HCT116 (cell line): ENCODE results near the gene MEIS1.

ENCODE experiments used
- EZH2 ChIP-seq: fragments of 200-600 bp; sonication (generic); IDR thresholded peaks from 2 replicates; pipeline ENCODE4 v1.6.1; 2017; ENCODE audit warnings: antibody characterized with exemption, mixed run types
- EZH2phosphoT487 ChIP-seq: fragments of 200-600 bp; IDR thresholded peaks from 2 replicates; pipeline ENCODE4 v1.6.1; 2018; ENCODE audit warnings: antibody characterized with exemption, borderline replicate concordance
- POLR2A ChIP-seq: IDR thresholded peaks from 2 replicates; pipeline ENCODE4 v1.7.0; 2011; ENCODE audit warnings: borderline replicate concordance; ENCODE audit not compliant: insufficient read depth, insufficient read length; ENCODE audit errors: extremely low read depth
- POLR2AphosphoS5 ChIP-seq: IDR thresholded peaks from 2 replicates; pipeline ENCODE4 v1.6.1; 2011; ENCODE audit warnings: mild to moderate bottlenecking, low read depth, low read length, moderate library complexity
- RAD21 ChIP-seq: IDR thresholded peaks from 2 replicates; pipeline ENCODE4 v1.6.1; 2012; ENCODE audit warnings: low read depth, mild to moderate bottlenecking
- SP1 ChIP-seq: IDR thresholded peaks from 2 replicates; pipeline ENCODE4 v1.6.1; 2012; ENCODE audit warnings: low read depth
- SRF ChIP-seq: IDR thresholded peaks from 2 replicates; pipeline ENCODE4 v1.6.1; 2012; ENCODE audit warnings: low read depth
- TCF7L2 ChIP-seq: IDR thresholded peaks from 2 replicates; pipeline ENCODE4 v1.7.0; 2011; ENCODE audit warnings: borderline replicate concordance, inconsistent platforms; ENCODE audit not compliant: insufficient read depth, insufficient read length; ENCODE audit errors: extremely low read depth
- TF ChIP-seq, protein P1 (sequence below), 3 experiments: fragments of 200-600 bp in 1 of 3; sonication (generic) in 1 of 3; IDR thresholded peaks in 2 of 3; conservative IDR thresholded peaks in 1 of 3; 2 replicates each; pipeline ENCODE4 v1.5.1; 2012 to 2017; ENCODE audit warnings: low read depth in 2 of 3, low read length in 2 of 3, antibody characterized with exemption in 1 of 3, borderline replicate concordance in 1 of 3, control low read depth in 1 of 3, mild to moderate bottlenecking in 1 of 3, mixed read lengths in 1 of 3, mixed run types in 1 of 3, moderate library complexity in 1 of 3; ENCODE audit not compliant: insufficient read depth in 1 of 3
- TF ChIP-seq, protein P2 (sequence below): IDR thresholded peaks from 2 replicates; pipeline ENCODE4 v1.6.1; 2012; ENCODE audit warnings: low read depth
- TF ChIP-seq, protein P3 (sequence below): IDR thresholded peaks from 2 replicates; pipeline ENCODE4 v1.6.1; 2012
- TF ChIP-seq, protein P4 (sequence below): IDR thresholded peaks from 2 replicates; pipeline ENCODE4 v1.6.1; 2012

DNA sequence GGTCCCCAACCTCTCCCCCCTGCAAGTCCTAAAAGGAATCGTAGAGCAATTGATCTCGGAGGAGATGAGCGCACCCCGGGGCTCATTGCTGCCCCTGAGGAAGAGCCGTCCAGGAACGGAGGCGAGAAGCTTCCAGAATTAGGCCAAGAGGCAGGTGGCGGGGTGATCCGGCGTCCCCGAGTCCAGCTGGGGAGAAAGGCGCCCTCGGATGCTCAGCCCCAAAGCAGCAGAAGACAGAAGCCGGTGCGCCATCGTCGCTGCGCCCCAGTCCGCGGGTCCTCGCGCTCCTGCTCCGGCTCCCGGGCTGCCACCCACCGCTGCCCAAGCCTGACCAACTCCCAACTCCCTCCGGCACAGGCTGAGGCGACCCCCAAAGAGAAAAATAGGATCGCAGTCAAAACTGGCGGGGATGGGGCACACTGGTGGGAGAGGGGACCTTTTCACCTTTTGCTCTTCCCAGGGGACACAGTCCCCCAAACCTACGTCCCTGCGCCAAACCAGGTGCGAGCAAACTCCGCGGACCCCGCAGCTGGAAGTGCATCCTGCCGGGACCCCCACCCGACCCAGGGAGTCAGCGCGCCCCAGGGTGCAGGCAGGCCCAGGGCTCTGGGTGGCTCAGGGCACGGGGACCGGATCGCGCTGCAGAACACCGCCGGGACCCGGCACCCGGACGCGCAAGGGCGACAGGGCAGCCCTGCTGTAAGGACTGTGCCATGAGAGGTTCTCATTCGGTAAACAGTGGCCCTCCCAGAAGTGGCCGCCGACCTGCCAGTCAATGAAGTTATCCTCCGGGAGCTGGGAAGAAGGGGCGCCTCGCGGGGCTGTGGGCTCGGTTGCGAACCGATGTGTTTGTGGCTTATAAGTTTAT is 8.4 kb upstream of the MEIS1 start:
- TF ChIP-seq, protein P1, sequence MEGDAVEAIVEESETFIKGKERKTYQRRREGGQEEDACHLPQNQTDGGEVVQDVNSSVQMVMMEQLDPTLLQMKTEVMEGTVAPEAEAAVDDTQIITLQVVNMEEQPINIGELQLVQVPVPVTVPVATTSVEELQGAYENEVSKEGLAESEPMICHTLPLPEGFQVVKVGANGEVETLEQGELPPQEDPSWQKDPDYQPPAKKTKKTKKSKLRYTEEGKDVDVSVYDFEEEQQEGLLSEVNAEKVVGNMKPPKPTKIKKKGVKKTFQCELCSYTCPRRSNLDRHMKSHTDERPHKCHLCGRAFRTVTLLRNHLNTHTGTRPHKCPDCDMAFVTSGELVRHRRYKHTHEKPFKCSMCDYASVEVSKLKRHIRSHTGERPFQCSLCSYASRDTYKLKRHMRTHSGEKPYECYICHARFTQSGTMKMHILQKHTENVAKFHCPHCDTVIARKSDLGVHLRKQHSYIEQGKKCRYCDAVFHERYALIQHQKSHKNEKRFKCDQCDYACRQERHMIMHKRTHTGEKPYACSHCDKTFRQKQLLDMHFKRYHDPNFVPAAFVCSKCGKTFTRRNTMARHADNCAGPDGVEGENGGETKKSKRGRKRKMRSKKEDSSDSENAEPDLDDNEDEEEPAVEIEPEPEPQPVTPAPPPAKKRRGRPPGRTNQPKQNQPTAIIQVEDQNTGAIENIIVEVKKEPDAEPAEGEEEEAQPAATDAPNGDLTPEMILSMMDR (IDR thresholded peaks at IDR 0.05 in 2 of 3, conservative IDR thresholded peaks at IDR 0.05 in 1 of 3; ENCODE audit: borderline replicate concordance in 1 of 3, insufficient read depth in 1 of 3, low read depth in 2 of 3, low read length in 2 of 3), result no peak
- no peak for TF ChIP-seq POLR2AphosphoS5
- TF ChIP-seq RAD21, result no peak
- TF ChIP-seq, protein P2, sequence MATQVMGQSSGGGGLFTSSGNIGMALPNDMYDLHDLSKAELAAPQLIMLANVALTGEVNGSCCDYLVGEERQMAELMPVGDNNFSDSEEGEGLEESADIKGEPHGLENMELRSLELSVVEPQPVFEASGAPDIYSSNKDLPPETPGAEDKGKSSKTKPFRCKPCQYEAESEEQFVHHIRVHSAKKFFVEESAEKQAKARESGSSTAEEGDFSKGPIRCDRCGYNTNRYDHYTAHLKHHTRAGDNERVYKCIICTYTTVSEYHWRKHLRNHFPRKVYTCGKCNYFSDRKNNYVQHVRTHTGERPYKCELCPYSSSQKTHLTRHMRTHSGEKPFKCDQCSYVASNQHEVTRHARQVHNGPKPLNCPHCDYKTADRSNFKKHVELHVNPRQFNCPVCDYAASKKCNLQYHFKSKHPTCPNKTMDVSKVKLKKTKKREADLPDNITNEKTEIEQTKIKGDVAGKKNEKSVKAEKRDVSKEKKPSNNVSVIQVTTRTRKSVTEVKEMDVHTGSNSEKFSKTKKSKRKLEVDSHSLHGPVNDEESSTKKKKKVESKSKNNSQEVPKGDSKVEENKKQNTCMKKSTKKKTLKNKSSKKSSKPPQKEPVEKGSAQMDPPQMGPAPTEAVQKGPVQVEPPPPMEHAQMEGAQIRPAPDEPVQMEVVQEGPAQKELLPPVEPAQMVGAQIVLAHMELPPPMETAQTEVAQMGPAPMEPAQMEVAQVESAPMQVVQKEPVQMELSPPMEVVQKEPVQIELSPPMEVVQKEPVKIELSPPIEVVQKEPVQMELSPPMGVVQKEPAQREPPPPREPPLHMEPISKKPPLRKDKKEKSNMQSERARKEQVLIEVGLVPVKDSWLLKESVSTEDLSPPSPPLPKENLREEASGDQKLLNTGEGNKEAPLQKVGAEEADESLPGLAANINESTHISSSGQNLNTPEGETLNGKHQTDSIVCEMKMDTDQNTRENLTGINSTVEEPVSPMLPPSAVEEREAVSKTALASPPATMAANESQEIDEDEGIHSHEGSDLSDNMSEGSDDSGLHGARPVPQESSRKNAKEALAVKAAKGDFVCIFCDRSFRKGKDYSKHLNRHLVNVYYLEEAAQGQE, result no peak
- TF ChIP-seq, protein P3, sequence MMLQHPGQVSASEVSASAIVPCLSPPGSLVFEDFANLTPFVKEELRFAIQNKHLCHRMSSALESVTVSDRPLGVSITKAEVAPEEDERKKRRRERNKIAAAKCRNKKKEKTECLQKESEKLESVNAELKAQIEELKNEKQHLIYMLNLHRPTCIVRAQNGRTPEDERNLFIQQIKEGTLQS, result no peak
- no peak for TF ChIP-seq EZH2phosphoT487
- TF ChIP-seq EZH2, result no peak
- no peak for TF ChIP-seq POLR2A
- no peak for TF ChIP-seq SRF
- no peak for TF ChIP-seq SP1
- TF ChIP-seq, protein P4, sequence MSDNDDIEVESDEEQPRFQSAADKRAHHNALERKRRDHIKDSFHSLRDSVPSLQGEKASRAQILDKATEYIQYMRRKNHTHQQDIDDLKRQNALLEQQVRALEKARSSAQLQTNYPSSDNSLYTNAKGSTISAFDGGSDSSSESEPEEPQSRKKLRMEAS, result no peak
- TF ChIP-seq TCF7L2, result no peak
